Spleen (tissue), 11 donors: ENCODE data around the gene MAP4K2. TPM values are rescaled to one million over a fixed set of nuclear protein-coding genes. Genes with fewer than 3 reads are reported as not detected.

Experiments
- DNase-seq: peaks from one replicate; pipeline ENCODE4 v3.0.0-alpha.2; 2020
- H3K27ac ChIP-seq, 8 donors: fragments of 200-600 bp; sonication (generic) in 7 of 8; 1 replicate in 4 of 8; 2 replicates in 4 of 8; pipeline versions ENCODE4 v1.5.0 to v1.8.0; 2016 to 2021; ENCODE audit warnings: inconsistent platforms in 4 of 8, mild to moderate bottlenecking in 4 of 8, moderate library complexity in 1 of 8
- H3K27me3 ChIP-seq, 7 donors: fragments of 200-600 bp; sonication (generic) in 6 of 7; replicated peaks in 1 of 7; 1 replicate in 4 of 7; 2 replicates in 3 of 7; pipeline versions ENCODE4 v1.5.0 to v1.8.0; 2016 to 2021; ENCODE audit warnings: inconsistent platforms in 3 of 7, mild to moderate bottlenecking in 1 of 7
- H3K36me3 ChIP-seq, 6 donors: fragments of 200-600 bp; sonication (generic) in 5 of 6; 1 replicate in 4 of 6; 2 replicates in 2 of 6; pipeline versions ENCODE4 v1.5.0 to v1.8.0; 2016 to 2021; ENCODE audit warnings: inconsistent platforms in 2 of 6
- H3K4me1 ChIP-seq, 6 donors: fragments of 200-600 bp; sonication (generic) in 5 of 6; 1 replicate in 3 of 6; 2 replicates in 3 of 6; pipeline versions ENCODE4 v1.5.0 to v1.8.0; 2016 to 2021; ENCODE audit warnings: inconsistent platforms in 3 of 6
- H3K4me3 ChIP-seq, 8 donors: fragments of 200-600 bp; sonication (generic) in 7 of 8; 1 replicate in 4 of 8; 2 replicates in 4 of 8; pipeline versions ENCODE4 v1.5.0 to v1.8.0; 2016 to 2021; ENCODE audit warnings: inconsistent platforms in 4 of 8, mild to moderate bottlenecking in 4 of 8, moderate library complexity in 2 of 8
- H3K9me3 ChIP-seq, 8 donors: fragments of 200-600 bp; sonication (generic) in 7 of 8; 1 replicate in 4 of 8; 2 replicates in 4 of 8; pipeline versions ENCODE4 v1.5.0 to v1.8.0; 2016 to 2021; ENCODE audit warnings: inconsistent platforms in 4 of 8
- CTCF ChIP-seq, 11 experiments: fragments of 200-600 bp in 7 of 11; fragments of 450-650 bp in 4 of 11; sonication (generic) in 4 of 11; IDR thresholded peaks in 8 of 11; conservative IDR thresholded peaks in 3 of 11; 1 replicate in 7 of 11; 2 replicates in 4 of 11; pipeline versions ENCODE4 v1.4.0 to v1.8.0; 2016 to 2021; ENCODE audit warnings: antibody characterized with exemption in 11 of 11, inconsistent platforms in 4 of 11, mild to moderate bottlenecking in 1 of 11
- POLR2A ChIP-seq, 3 donors: fragments of 450-650 bp; IDR thresholded peaks; one replicate each; pipeline ENCODE4 v1.5.1; 2017; ENCODE audit warnings: antibody characterized with exemption in 3 of 3, mild to moderate bottlenecking in 1 of 3
- POLR2AphosphoS5 ChIP-seq, 3 donors: sonication (generic); formaldehyde crosslinking; IDR thresholded peaks; one replicate each; pipeline ENCODE4 v1.5.1; 2017; ENCODE audit warnings: antibody characterized with exemption in 3 of 3
- WGBS, 5 donors: extraction: QIAGEN DNeasy Blood & Tissue Kit in 3 of 5; methylation state at CpG; one replicate each; pipeline versions ENCODE4 v1.1.5 to v1.1.7; 2013 to 2018; 5-methylcytosine and 5-hydroxymethylcytosine counted together
- intact Hi-C: fragments of 100-400 bp; cut with DNase I; formaldehyde crosslinking; loops from one replicate; pipeline ENCODE4 v1.15.0; 2023; ENCODE audit warnings: low total_unique reads
- polyA plus RNA-seq, 3 donors: library from polyadenylated mRNA; stranded (reverse); fragments of 200-250 nt; gene quantifications; one replicate each; pipeline ENCODE4 v1.2.1, GENCODE V29; 2013
- total RNA-seq, 7 donors: library from RNA; depleted of rRNA in 3 of 7; stranded (reverse); fragments of >200 nt in 3 of 7; fragmentation: NEBNext Ultra II Directional in 4 of 7; extraction: Animal tissue kit (Norgen Biotek cat#: 25700) in 4 of 7; gene quantifications; one replicate each; pipeline versions ENCODE4 v1.1.0 to v1.2.1, GENCODE V29; 2016 to 2021
- donor health status: healthy with polysubstance abuse.
- donor health status: DM: no; HTN: no; CAD: no; lungs with moderate emphysema.
- donor health status: DM: no; HTN: no; CAD: no.
- donor health status: Bipolar disorder and iron deficiency.
- donor health status: healthy.
- donor health status: DM: no; HTN: no; CAD: no.
- donor health status: DM: yes; HTN: yes; CAD: no.

Gene MAP4K2
- total and polyA plus RNA-seq, 10 donors = 40.8 to 106 (median 60.6) TPM

- intact Hi-C loops = no loop called here
- no peak for TF ChIP-seq CTCF (IDR thresholded peaks at IDR 0.05 in 8 of 11, conservative IDR thresholded peaks at IDR 0.05 in 3 of 11)
- TF ChIP-seq POLR2A (IDR thresholded peaks at IDR 0.05) = no peak
- no peak for TF ChIP-seq POLR2AphosphoS5 (IDR thresholded peaks at IDR 0.05)
- H3K27ac ChIP-seq = peak overlapping the region; percentile 87 to 100 (median 96)
- peaks cover 0 to 19% (median 0%) of the 10 kb centered on the region in 6 donors for H3K36me3 ChIP-seq
- peak; percentile 84 for DNase-seq
- peaks cover 0 to 7% (median 0%) of the 10 kb centered on the region in 7 donors for H3K27me3 ChIP-seq
- WGBS, 5 donors = 58 to 78% (median 69%) methylated on average over 5 to 10 of the region's 10 CpGs
- peak overlapping the region in 4 of 8 donors; percentile 57 to 96 (median 78) for H3K4me3 ChIP-seq
- H3K9me3 ChIP-seq = no peaks in the 10 kb centered on the region
- H3K4me1 ChIP-seq = peaks cover 27 to 94% (median 51%) of the 10 kb centered on the region in 6 donors
These were observed 56.5 kb downstream of the MAP4K2 start for GRCh38 chr11:64746486-64746885.

GRCh38 chr11:64745521-64746328, 57.3 kb downstream of the MAP4K2 start:
- Histone ChIP-seq H3K27ac (peak overlapping the region; percentile 87 to 100 (median 96)), H3K27me3 (peaks cover 0 to 7% (median 0%) of the 10 kb centered on the region in 7 donors), H3K36me3 (peaks cover 0 to 19% (median 5%) of the 10 kb centered on the region in 6 donors), H3K9me3 (no peaks in the 10 kb centered on the region), H3K4me3 (peak overlapping the region; percentile 30 to 96 (median 74)), H3K4me1 (peaks cover 27 to 96% (median 57%) of the 10 kb centered on the region in 6 donors)
- TF ChIP-seq POLR2AphosphoS5 (IDR thresholded peaks at IDR 0.05) (peak; percentile 78 to 88 (median 79)), CTCF (IDR thresholded peaks at IDR 0.05 in 8 of 11, conservative IDR thresholded peaks at IDR 0.05 in 3 of 11) (peak in 1 of 11 experiments; percentile 9), POLR2A (IDR thresholded peaks at IDR 0.05) (peak in 1 of 3 donors; percentile 53)
- peak; percentile 96 for DNase-seq
- 1 to 3% (median 1%) methylated on average over 34 to 52 of the region's 52 CpGs for WGBS, 5 donors
- intact Hi-C loops = no loop called here

- 0 to 2% (median 1%) methylated on average over 12 to 20 of the region's 20 CpGs for WGBS, 5 donors
- H3K9me3 ChIP-seq = no peaks in the 10 kb centered on the region
- peak overlapping the region; percentile 87 to 100 (median 96) for H3K27ac ChIP-seq
- peak in 2 of 3 donors; percentile 24 to 43 for TF ChIP-seq POLR2A (IDR thresholded peaks at IDR 0.05)
- peak in 4 of 11 experiments; percentile 7 to 31 (median 12) for TF ChIP-seq CTCF (IDR thresholded peaks at IDR 0.05 in 8 of 11, conservative IDR thresholded peaks at IDR 0.05 in 3 of 11)
- TF ChIP-seq POLR2AphosphoS5 (IDR thresholded peaks at IDR 0.05) = peak; percentile 83 to 94 (median 83)
- peaks cover 0 to 19% (median 10%) of the 10 kb centered on the region in 6 donors for H3K36me3 ChIP-seq
- peaks cover 27 to 96% (median 58%) of the 10 kb centered on the region in 6 donors for H3K4me1 ChIP-seq
- H3K4me3 ChIP-seq = peak overlapping the region; percentile 30 to 96 (median 74)
- intact Hi-C loops = no loop called here
- peak; percentile 100 for DNase-seq
- peaks cover 0 to 7% (median 0%) of the 10 kb centered on the region in 7 donors for H3K27me3 ChIP-seq
These were observed 57.9 kb downstream of the MAP4K2 start for GRCh38 chr11:64745189-64745520.
